ENCODE data around the gene PSORS1C2. TPM values are rescaled to one million over a fixed set of nuclear protein-coding genes. Genes with fewer than 3 reads are reported as not detected.

The PSORS1C2 gene
- total RNA-seq, 1 experiment from 2014 or later = 0.33 TPM

DNA sequence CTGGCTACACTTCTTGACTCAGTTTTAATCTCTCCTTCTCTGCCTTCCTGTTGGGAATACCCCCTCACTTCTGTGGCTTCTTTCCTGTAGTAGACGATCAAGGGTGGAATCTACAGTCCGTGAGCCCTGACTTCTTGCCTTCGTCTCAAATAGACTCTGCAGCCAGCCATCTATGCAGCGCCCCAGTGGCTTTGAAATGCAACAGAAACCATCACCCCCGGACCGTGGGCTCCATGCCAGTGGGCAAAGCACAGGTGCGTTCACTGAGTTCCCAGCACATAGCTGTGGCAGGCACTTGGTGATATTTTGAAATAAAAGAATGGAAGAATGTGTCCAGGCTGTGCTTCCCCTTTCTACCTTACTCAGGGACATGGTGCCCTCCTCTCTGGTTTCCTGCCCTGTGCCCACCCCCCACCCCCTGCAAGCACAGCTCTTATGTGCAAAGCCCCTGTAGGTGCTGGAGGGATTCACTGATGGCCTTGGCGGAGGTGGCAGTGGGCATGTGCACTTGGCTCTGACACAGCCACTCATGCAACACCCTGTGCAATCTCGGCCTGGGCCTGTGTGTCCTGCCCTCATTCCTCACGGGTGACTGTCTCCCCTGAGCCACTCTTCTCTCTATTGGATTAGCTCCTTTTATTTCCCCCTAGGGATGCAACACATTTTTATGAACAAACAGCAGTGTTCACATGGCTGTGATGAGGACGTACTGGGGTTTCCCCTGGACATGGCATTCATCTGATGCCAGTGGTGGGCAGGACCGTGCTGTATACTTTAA is 13.1 kb downstream of the PSORS1C2 start:
- Histone ChIP-seq H3K23me2 (ENCODE audit: insufficient read length, low read depth, low read length, poor library complexity, severe bottlenecking) (no peaks in the 10 kb centered on the region), H3K27me3 (ENCODE audit: insufficient read depth, low read length) (no peaks in the 10 kb centered on the region)
- TF ChIP-seq, protein P1, sequence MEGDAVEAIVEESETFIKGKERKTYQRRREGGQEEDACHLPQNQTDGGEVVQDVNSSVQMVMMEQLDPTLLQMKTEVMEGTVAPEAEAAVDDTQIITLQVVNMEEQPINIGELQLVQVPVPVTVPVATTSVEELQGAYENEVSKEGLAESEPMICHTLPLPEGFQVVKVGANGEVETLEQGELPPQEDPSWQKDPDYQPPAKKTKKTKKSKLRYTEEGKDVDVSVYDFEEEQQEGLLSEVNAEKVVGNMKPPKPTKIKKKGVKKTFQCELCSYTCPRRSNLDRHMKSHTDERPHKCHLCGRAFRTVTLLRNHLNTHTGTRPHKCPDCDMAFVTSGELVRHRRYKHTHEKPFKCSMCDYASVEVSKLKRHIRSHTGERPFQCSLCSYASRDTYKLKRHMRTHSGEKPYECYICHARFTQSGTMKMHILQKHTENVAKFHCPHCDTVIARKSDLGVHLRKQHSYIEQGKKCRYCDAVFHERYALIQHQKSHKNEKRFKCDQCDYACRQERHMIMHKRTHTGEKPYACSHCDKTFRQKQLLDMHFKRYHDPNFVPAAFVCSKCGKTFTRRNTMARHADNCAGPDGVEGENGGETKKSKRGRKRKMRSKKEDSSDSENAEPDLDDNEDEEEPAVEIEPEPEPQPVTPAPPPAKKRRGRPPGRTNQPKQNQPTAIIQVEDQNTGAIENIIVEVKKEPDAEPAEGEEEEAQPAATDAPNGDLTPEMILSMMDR (conservative IDR thresholded peaks at IDR 0.05) = no peak

More for the DNA sequence above, 13.1 kb downstream of the PSORS1C2 start:
- Mint-ChIP-seq H3K27ac (no peak overlapping the region), H3K36me3 (ENCODE audit: insufficient read depth in 1 of 3, low read depth in 3 of 3) (no peaks in the 10 kb centered on the region), H3K27me3 (ENCODE audit: low read depth) (peaks cover 13% of the 10 kb centered on the region), H3K9me3 (no peaks in the 10 kb centered on the region; a peak in 1 of 5 replicates), H3K4me3 (no peak overlapping the region), H3K4me1 (peaks cover 36 to 42% of the 10 kb centered on the region in 2 experiments)
- Histone ChIP-seq H4K20me1 (ENCODE audit: control insufficient read depth, insufficient read depth, insufficient read length) (no peaks in the 10 kb centered on the region), H2BK12ac (ENCODE audit: insufficient read length, low read depth, low read length) (no peak overlapping the region), H3K18ac (ENCODE audit: insufficient read length, low read depth, low read length) (no peak overlapping the region), H3K4ac (ENCODE audit: low read depth, low read length) (no peak overlapping the region), H2AK5ac (ENCODE audit: insufficient read length, low read length) (no peak overlapping the region), H2AFZ (ENCODE audit: low read length) (no peak overlapping the region), H2BK15ac (ENCODE audit: low read depth, low read length) (no peak overlapping the region), H4K5ac (ENCODE audit: insufficient read length, low read depth, low read length) (no peak overlapping the region), H3K79me1 (ENCODE audit: insufficient read depth, low read depth, low read length, poor library complexity, severe bottlenecking) (no peaks in the 10 kb centered on the region), H3K27ac (ENCODE audit: insufficient read length, low read depth, low read length) (no peak overlapping the region), H3K9me3 (ENCODE audit: control insufficient read depth, low read depth, low read length) (no peaks in the 10 kb centered on the region), H3K56ac (ENCODE audit: insufficient read length, low read depth, low read length) (no peak overlapping the region), H3K9ac (ENCODE audit: extremely low read depth, insufficient read length, low read length) (no peak overlapping the region), H3T11ph (ENCODE audit: low read length) (no peak overlapping the region), H3K23ac (ENCODE audit: insufficient read length, low read depth, low read length) (no peak overlapping the region), H3K14ac (ENCODE audit: insufficient read depth, low read length) (no peak overlapping the region), H2BK20ac (ENCODE audit: low read depth, low read length, poor library complexity, severe bottlenecking) (no peak overlapping the region), H3K79me2 (ENCODE audit: insufficient read depth, low read length) (no peaks in the 10 kb centered on the region), H3K4me1 (ENCODE audit: insufficient read depth, low read length) (no peaks in the 10 kb centered on the region), H3K4me2 (ENCODE audit: insufficient read depth, insufficient read length, low read length) (no peak overlapping the region), H2BK5ac (ENCODE audit: insufficient read length, low read length) (no peak overlapping the region), H4K8ac (replicated peaks; ENCODE audit: insufficient read length, low read depth, low read length) (no peak overlapping the region), H2BK120ac (ENCODE audit: low read depth, low read length, poor library complexity, severe bottlenecking) (no peak overlapping the region), H4K91ac (ENCODE audit: insufficient read length, low read depth, low read length) (no peak overlapping the region)
- DNase-seq = no peak
- WGBS (ENCODE audit: extremely low coverage, insufficient read length, low lambda C conversion rate) = no CpG with 5 or more reads among the region's 12 CpGs
